GM06990 (cell line): Measurements from ENCODE around the gene GPD1L.

Source experiments
- DNase-seq: peaks from one replicate; pipeline ENCODE4 v3.0.0-alpha.2; 2011; ENCODE audit not compliant: insufficient read length; ENCODE audit errors: extremely low read depth
- H3K27me3 ChIP-seq: replicated peaks from 2 replicates; pipeline ENCODE4 v1.6.0; 2011; ENCODE audit warnings: low read length; ENCODE audit not compliant: control insufficient read depth, insufficient read depth
- H3K36me3 ChIP-seq: 2 replicates; pipeline ENCODE4 v1.5.1; 2011; ENCODE audit warnings: low read length; ENCODE audit not compliant: control insufficient read depth, insufficient read depth
- H3K4me3 ChIP-seq: replicated peaks from 2 replicates; pipeline ENCODE4 v1.5.1; 2011; ENCODE audit warnings: low read depth, mild to moderate bottlenecking, control low read depth, low read length
- TF ChIP-seq, protein P1 (sequence below): IDR thresholded peaks from 2 replicates; pipeline ENCODE4 v1.5.1; 2011; ENCODE audit warnings: low read length, control low read depth, mild to moderate bottlenecking, inconsistent platforms; ENCODE audit not compliant: insufficient read depth, poor library complexity, severe bottlenecking

The GPD1L gene

GRCh38 chr3:32084870-32085269 lies 21.6 kb upstream of the GPD1L start:
- no peak for DNase-seq
- Histone ChIP-seq H3K4me3 (no peak overlapping the region), H3K36me3 (no peaks in the 10 kb centered on the region), H3K27me3 (no peaks in the 10 kb centered on the region)
- TF ChIP-seq, protein P1, sequence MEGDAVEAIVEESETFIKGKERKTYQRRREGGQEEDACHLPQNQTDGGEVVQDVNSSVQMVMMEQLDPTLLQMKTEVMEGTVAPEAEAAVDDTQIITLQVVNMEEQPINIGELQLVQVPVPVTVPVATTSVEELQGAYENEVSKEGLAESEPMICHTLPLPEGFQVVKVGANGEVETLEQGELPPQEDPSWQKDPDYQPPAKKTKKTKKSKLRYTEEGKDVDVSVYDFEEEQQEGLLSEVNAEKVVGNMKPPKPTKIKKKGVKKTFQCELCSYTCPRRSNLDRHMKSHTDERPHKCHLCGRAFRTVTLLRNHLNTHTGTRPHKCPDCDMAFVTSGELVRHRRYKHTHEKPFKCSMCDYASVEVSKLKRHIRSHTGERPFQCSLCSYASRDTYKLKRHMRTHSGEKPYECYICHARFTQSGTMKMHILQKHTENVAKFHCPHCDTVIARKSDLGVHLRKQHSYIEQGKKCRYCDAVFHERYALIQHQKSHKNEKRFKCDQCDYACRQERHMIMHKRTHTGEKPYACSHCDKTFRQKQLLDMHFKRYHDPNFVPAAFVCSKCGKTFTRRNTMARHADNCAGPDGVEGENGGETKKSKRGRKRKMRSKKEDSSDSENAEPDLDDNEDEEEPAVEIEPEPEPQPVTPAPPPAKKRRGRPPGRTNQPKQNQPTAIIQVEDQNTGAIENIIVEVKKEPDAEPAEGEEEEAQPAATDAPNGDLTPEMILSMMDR = no peak

GRCh38 chr3:32086464-32086863 lies 20.0 kb upstream of the GPD1L start:
- no peak overlapping the region for H3K4me3 ChIP-seq
- H3K36me3 ChIP-seq = no peaks in the 10 kb centered on the region
- no peak for DNase-seq
- no peaks in the 10 kb centered on the region for H3K27me3 ChIP-seq
- TF ChIP-seq, protein P1 = no peak

- Histone ChIP-seq H3K36me3 (no peaks in the 10 kb centered on the region), H3K27me3 (no peaks in the 10 kb centered on the region), H3K4me3 (no peak overlapping the region)
- TF ChIP-seq, protein P1 = no peak
- no peak for DNase-seq
These were observed 16.9 kb upstream of the GPD1L start for GRCh38 chr3:32089476-32089875.

- Histone ChIP-seq H3K4me3 (no peak overlapping the region), H3K36me3 (no peaks in the 10 kb centered on the region), H3K27me3 (no peaks in the 10 kb centered on the region)
- TF ChIP-seq, protein P1 = no peak
- no peak for DNase-seq
These were observed 13.2 kb upstream of the GPD1L start for GRCh38 chr3:32093204-32093603.

GRCh38 chr3:32095431-32095830 lies 11.0 kb upstream of the GPD1L start:
- no peak for DNase-seq
- no peaks in the 10 kb centered on the region for H3K36me3 ChIP-seq
- TF ChIP-seq, protein P1 = no peak
- H3K27me3 ChIP-seq = no peaks in the 10 kb centered on the region
- no peak overlapping the region for H3K4me3 ChIP-seq

GRCh38 chr3:32097768-32098167 lies 8.7 kb upstream of the GPD1L start:
- no peaks in the 10 kb centered on the region for H3K27me3 ChIP-seq
- H3K4me3 ChIP-seq = no peak overlapping the region
- no peaks in the 10 kb centered on the region for H3K36me3 ChIP-seq
- no peak for DNase-seq
- TF ChIP-seq, protein P1 = no peak
